SK-N-SH treated with all-trans-retinoic acid at 6 μM for 48 hours (cell line): ENCODE results near the gene OLFM1.
"Not testable (repeated sequence)": the region's sequence is repeated elsewhere in the genome, so short reads cannot be mapped to it uniquely, and the experiment has no call there.

Experiments used
- ATAC-seq: fragments of 200-7000 bp; cut with Tn5 transposase; 3 replicates; pipeline ENCODE4 v1.9.1; 2020; ENCODE audit warnings: mild to moderate bottlenecking, moderate library complexity
- ARNTL ChIP-seq: fragments of 450-650 bp; formaldehyde crosslinking; IDR thresholded peaks from 2 replicates; pipeline ENCODE4 v1.5.0; 2020; ENCODE audit warnings: low read depth, mild to moderate bottlenecking, moderate library complexity, borderline replicate concordance
- BACH2 ChIP-seq: fragments of 250-450 bp; sonication (Bioruptor Pico); IDR thresholded peaks from 2 replicates; pipeline ENCODE4 v1.9.0; 2021; ENCODE audit warnings: mild to moderate bottlenecking, borderline replicate concordance
- CREB5 ChIP-seq: fragments of 250-450 bp; sonication (Bioruptor Pico); IDR thresholded peaks from 2 replicates; pipeline ENCODE4 v1.5.1; 2020; ENCODE audit warnings: low read depth, mild to moderate bottlenecking, moderate library complexity
- CSDC2 ChIP-seq: fragments of 250-450 bp; sonication (Bioruptor Pico); IDR thresholded peaks from 2 replicates; pipeline ENCODE4 v1.5.0; 2020; ENCODE audit warnings: mild to moderate bottlenecking, moderate library complexity
- CSRNP3 ChIP-seq: fragments of 250-450 bp; sonication (Bioruptor Pico); IDR thresholded peaks from 2 replicates; pipeline ENCODE4 v1.5.1; 2021; ENCODE audit warnings: mild to moderate bottlenecking, moderate library complexity
- GLIS3 ChIP-seq: fragments of 250-450 bp; sonication (Bioruptor Pico); IDR thresholded peaks from 2 replicates; pipeline ENCODE4 v1.5.0; 2020; ENCODE audit warnings: mild to moderate bottlenecking, moderate library complexity
- ISL1 ChIP-seq: fragments of 250-450 bp; sonication (Bioruptor Pico); IDR thresholded peaks from 2 replicates; pipeline ENCODE4 v2.1.2; 2022; ENCODE audit warnings: mild to moderate bottlenecking, moderate library complexity
- OSR1 ChIP-seq: fragments of 250-450 bp; sonication (Bioruptor Pico); IDR thresholded peaks from 2 replicates; pipeline ENCODE4 v1.8.0; 2022; ENCODE audit warnings: moderate library complexity, mild to moderate bottlenecking, inconsistent platforms
- PATZ1 ChIP-seq: fragments of 250-450 bp; sonication (Bioruptor Pico); IDR thresholded peaks from 2 replicates; pipeline ENCODE4 v1.8.0; 2020; ENCODE audit warnings: mild to moderate bottlenecking, moderate library complexity, borderline replicate concordance
- POU6F1 ChIP-seq: fragments of 250-450 bp; sonication (Bioruptor Pico); IDR thresholded peaks from 2 replicates; pipeline ENCODE4 v1.8.0; 2021; ENCODE audit warnings: low read depth, mild to moderate bottlenecking, moderate library complexity, borderline replicate concordance
- PPARA ChIP-seq: fragments of 250-450 bp; sonication (Bioruptor Pico); IDR thresholded peaks from 2 replicates; pipeline ENCODE4 v1.5.0; 2020; ENCODE audit warnings: mild to moderate bottlenecking, borderline replicate concordance
- RARB ChIP-seq: fragments of 250-450 bp; sonication (Bioruptor Pico); IDR thresholded peaks from 2 replicates; pipeline ENCODE4 v1.8.0; 2021; ENCODE audit warnings: mild to moderate bottlenecking, moderate library complexity
- SNAI2 ChIP-seq: fragments of 250-450 bp; sonication (Bioruptor Pico); IDR thresholded peaks from 2 replicates; pipeline ENCODE4 v1.5.0; 2020; ENCODE audit warnings: mild to moderate bottlenecking, moderate library complexity
- TCF4 ChIP-seq: fragments of 250-450 bp; sonication (Bioruptor Pico); IDR thresholded peaks from 2 replicates; pipeline ENCODE4 v1.8.0; 2021; ENCODE audit warnings: mild to moderate bottlenecking, moderate library complexity, borderline replicate concordance
- ZC3H10 ChIP-seq: fragments of 250-450 bp; sonication (Bioruptor Pico); IDR thresholded peaks from 2 replicates; pipeline ENCODE4 v1.5.1; 2021; ENCODE audit warnings: mild to moderate bottlenecking, moderate library complexity
- ZFP3 ChIP-seq: fragments of 250-450 bp; sonication (Bioruptor Pico); IDR thresholded peaks from 2 replicates; pipeline ENCODE4 v1.5.0; 2020; ENCODE audit warnings: mild to moderate bottlenecking, moderate library complexity
- ZFP30 ChIP-seq: fragments of 450-650 bp; formaldehyde crosslinking; IDR thresholded peaks from 2 replicates; pipeline ENCODE4 v1.5.0; 2022; ENCODE audit warnings: mild to moderate bottlenecking, moderate library complexity
- ZNF565 ChIP-seq: fragments of 450-650 bp; formaldehyde crosslinking; conservative IDR thresholded peaks from 2 replicates; pipeline ENCODE4 v1.5.0; 2020; ENCODE audit warnings: low read depth, mild to moderate bottlenecking, moderate library complexity
- ZNF70 ChIP-seq: fragments of 450-650 bp; formaldehyde crosslinking; IDR thresholded peaks from 2 replicates; pipeline ENCODE4 v1.5.0; 2020; ENCODE audit warnings: mild to moderate bottlenecking, moderate library complexity
- ZNF8 ChIP-seq: fragments of 450-650 bp; formaldehyde crosslinking; IDR thresholded peaks from 2 replicates; pipeline ENCODE4 v1.5.0; 2020; ENCODE audit warnings: mild to moderate bottlenecking, moderate library complexity

OLFM1 gene

GRCh38 chr9:135147938-135148337 lies 60.5 kb downstream of the OLFM1 start:
- ATAC-seq = no peak
- TF ChIP-seq SNAI2 (CRISPR knock-in tag) (no peak), ARNTL (no peak), ZFP30 (no peak), ZNF8 (CRISPR knock-in tag) (no peak), PPARA (CRISPR knock-in tag) (no peak)

GRCh38 chr9:135148386-135148785 lies 60.9 kb downstream of the OLFM1 start:
- TF ChIP-seq ZC3H10 (CRISPR knock-in tag) (no peak), POU6F1 (no peak), RARB (CRISPR knock-in tag) (no peak), TCF4 (no peak), CSDC2 (no peak), ZNF70 (CRISPR knock-in tag) (no peak), ISL1 (no peak), OSR1 (CRISPR knock-in tag) (no peak), ZFP3 (no peak)
- no peak for ATAC-seq

GRCh38 chr9:135149901-135150300 lies 62.4 kb downstream of the OLFM1 start:
- not testable (repeated sequence) for ATAC-seq

- TF ChIP-seq CSDC2 = no peak
- no peak for TF ChIP-seq SNAI2 (CRISPR knock-in tag)
- no peak for TF ChIP-seq PPARA (CRISPR knock-in tag)
- no peak for TF ChIP-seq ARNTL
- no peak for TF ChIP-seq CREB5 (CRISPR knock-in tag)
- TF ChIP-seq ZFP3 = no peak
- no peak for TF ChIP-seq POU6F1
- TF ChIP-seq RARB (CRISPR knock-in tag) = no peak
- TF ChIP-seq ZFP30 = no peak
- no peak for TF ChIP-seq BACH2 (CRISPR knock-in tag)
- no peak for TF ChIP-seq OSR1 (CRISPR knock-in tag)
- TF ChIP-seq ZNF8 (CRISPR knock-in tag) = no peak
- no peak for TF ChIP-seq CSRNP3
- TF ChIP-seq GLIS3 (CRISPR knock-in tag) = no peak
- TF ChIP-seq TCF4 = no peak
- TF ChIP-seq ZNF565 (CRISPR knock-in tag) = no peak
- no peak for TF ChIP-seq ZNF70 (CRISPR knock-in tag)
- TF ChIP-seq PATZ1 (CRISPR knock-in tag) = no peak
- TF ChIP-seq, all 23 proteins: peak for 0
- no peak for ATAC-seq
These were observed 63.5 kb downstream of the OLFM1 start for GRCh38 chr9:135150981-135151380.
